Fibroblast of peridontal ligament (primary cell): ENCODE measurements around the gene PLA2G4E.
A peak's percentile ranks its signal among the peaks of the same experiment; 100 is the strongest.

Experiments
- DNase-seq: peaks from one replicate; pipeline ENCODE4 v3.0.0-alpha.2; 2010; ENCODE audit errors: extremely low read depth

The PLA2G4E gene

GRCh38 chr15:41936155-41936554 lies 84.7 kb downstream of the PLA2G4E start:
- no peak for DNase-seq

- peak; percentile 39 for DNase-seq
Observed at GRCh38 chr15:41935566-41936020, 85.2 kb downstream of the PLA2G4E start.

GRCh38 chr15:41934843-41935242 lies 86.0 kb downstream of the PLA2G4E start:
- DNase-seq = no peak

DNA sequence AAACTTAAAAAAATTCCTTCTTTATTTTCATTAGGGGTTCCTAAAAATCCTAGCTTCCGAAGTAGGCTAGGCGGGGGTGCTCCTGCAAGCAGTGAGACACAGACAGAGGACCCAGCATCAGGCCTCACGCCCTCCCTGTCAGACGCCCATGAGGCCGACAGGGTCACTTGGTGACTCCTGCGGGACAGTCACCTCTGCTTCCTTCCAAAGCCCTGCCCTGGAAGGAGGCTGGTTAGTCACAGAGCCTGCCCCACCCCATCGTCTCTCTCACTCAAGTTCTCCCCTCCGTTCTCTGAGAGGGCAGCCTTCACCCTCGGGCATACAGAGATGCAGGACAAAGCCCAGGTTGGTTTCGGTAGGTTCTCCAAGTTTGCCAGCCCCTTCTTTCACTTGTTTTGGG lies 87.1 kb downstream of the PLA2G4E start:
- no peak for DNase-seq

DNA sequence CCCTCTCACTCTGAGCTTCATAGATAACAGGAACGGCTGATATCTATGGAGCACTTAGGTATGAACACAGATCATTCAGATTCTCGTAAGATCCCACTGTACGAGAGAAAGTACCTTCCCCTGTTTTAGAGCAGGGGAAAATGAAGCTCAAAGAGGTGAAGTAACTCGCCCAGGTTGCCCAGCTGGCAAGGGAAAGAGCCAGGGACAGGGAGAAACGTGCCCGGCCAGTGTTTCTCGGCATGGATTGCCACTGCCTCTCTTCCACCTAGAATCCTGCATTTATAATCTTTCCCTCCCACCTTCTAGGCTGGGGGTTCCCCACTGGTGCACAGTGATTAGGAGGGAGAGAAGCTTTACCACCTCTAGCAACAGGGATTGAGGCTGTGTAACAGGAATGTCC lies 87.5 kb downstream of the PLA2G4E start:
- no peak for DNase-seq

DNA sequence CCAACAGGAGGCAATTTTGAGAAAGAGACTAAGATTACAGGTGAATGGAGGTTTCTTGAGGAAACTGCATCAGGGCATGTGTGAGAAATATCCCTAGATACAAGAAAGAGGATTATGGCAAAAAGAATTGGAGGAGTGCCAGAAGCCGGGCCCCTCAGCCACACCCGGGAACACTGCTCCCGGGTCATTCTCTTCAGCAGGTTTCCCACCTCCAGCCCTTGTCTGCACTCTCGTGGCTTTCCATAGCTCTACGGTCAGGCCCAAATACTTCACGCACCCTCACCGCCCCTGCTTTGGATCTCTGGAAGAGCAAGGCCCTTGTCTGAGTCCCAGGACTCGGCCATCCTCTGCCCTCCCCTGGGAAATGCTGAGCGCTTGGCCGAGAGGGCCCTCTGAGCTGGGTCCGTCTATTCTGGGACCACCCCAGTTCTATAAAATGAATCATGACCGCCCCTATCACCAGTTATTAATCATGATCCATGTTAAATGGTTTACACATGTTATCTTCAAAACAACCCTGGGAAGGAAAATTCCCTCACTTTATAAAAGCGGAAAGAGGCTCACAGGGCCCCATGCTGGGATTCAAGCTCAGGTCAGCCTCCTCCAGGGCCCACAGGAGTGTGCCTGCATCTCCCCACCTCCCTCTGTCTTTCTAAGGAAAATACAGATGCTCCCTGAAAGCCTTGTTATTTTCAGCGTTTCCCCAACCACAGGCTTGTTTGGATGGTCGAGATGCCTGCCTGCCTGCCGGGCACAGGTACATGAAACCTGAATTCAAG lies 88.1 kb downstream of the PLA2G4E start:
- no peak for DNase-seq

GRCh38 chr15:41932101-41932500 lies 88.7 kb downstream of the PLA2G4E start:
- no peak for DNase-seq
